Measurements from ENCODE around the gene BEND6.
"Not testable (repeated sequence)": the region's sequence is repeated elsewhere in the genome, so short reads cannot be mapped to it uniquely, and the experiment has no call there.

Gene BEND6

GRCh38 chr6:56996401-56996800, 41.5 kb downstream of the BEND6 start:
- H3K27ac ChIP-seq: no peak overlapping the region
- no peak for TF ChIP-seq CTCF (conservative IDR thresholded peaks at IDR 0.05)
- TF ChIP-seq ZFX (IDR thresholded peaks at IDR 0.05): no peak

GRCh38 chr6:56999049-56999448, 44.1 kb downstream of the BEND6 start:
- no peak overlapping the region for H3K27ac ChIP-seq
- TF ChIP-seq CTCF (conservative IDR thresholded peaks at IDR 0.05): no peak
- no peak for TF ChIP-seq ZFX (IDR thresholded peaks at IDR 0.05)

GRCh38 chr6:56999748-57000147, 44.8 kb downstream of the BEND6 start:
- H3K27ac ChIP-seq: not testable (repeated sequence)

GRCh38 chr6:57002197-57002596, 47.3 kb downstream of the BEND6 start:
- no peak overlapping the region for H3K27ac ChIP-seq
- no peak for TF ChIP-seq CTCF (conservative IDR thresholded peaks at IDR 0.05)
- no peak for TF ChIP-seq ZFX (IDR thresholded peaks at IDR 0.05)

- TF ChIP-seq ZFX (IDR thresholded peaks at IDR 0.05) (no peak), CTCF (conservative IDR thresholded peaks at IDR 0.05) (no peak)
- no peak overlapping the region for H3K27ac ChIP-seq
Observed at GRCh38 chr6:57004292-57004691, 49.4 kb downstream of the BEND6 start.

- no peak for TF ChIP-seq CTCF (conservative IDR thresholded peaks at IDR 0.05)
- TF ChIP-seq ZFX (IDR thresholded peaks at IDR 0.05): no peak
- H3K27ac ChIP-seq: no peak overlapping the region
Observed at GRCh38 chr6:57006101-57006500, 51.2 kb downstream of the BEND6 start.

- H3K27ac ChIP-seq: not testable (repeated sequence)
Observed at GRCh38 chr6:57008069-57008468, 53.2 kb downstream of the BEND6 start.

GRCh38 chr6:57013521-57013926, 58.6 kb downstream of the BEND6 start:
- TF ChIP-seq ZFX (IDR thresholded peaks at IDR 0.05) (no peak), CTCF (conservative IDR thresholded peaks at IDR 0.05) (no peak)
- no peak overlapping the region; the same call in 1 of the 2 replicates for H3K27ac ChIP-seq

GRCh38 chr6:57017069-57017468, 62.2 kb downstream of the BEND6 start:
- no peak overlapping the region for H3K27ac ChIP-seq
- no peak for TF ChIP-seq CTCF (conservative IDR thresholded peaks at IDR 0.05)
- TF ChIP-seq ZFX (IDR thresholded peaks at IDR 0.05): no peak

Measured in C4-2B (cell line).